PFSK-1 (cell line): ENCODE measurements around the gene PROKR2.

Experiments
- FOXP2 ChIP-seq: optimal IDR thresholded peaks from 2 replicates; pipeline ENCODE3; 2011; ENCODE audit warnings: borderline replicate concordance, control low read depth, inconsistent platforms; ENCODE audit not compliant: insufficient read depth; ENCODE audit errors: extremely low read length, extremely low read depth
- POLR2AphosphoS5 ChIP-seq: IDR thresholded peaks from 2 replicates; pipeline ENCODE4 v1.6.1; 2012; ENCODE audit warnings: low read depth, mild to moderate bottlenecking, control low read depth, low read length, moderate library complexity
- SIN3A ChIP-seq: IDR thresholded peaks from 2 replicates; pipeline ENCODE4 v1.6.1; 2012; ENCODE audit warnings: mild to moderate bottlenecking, low read length, moderate library complexity, borderline replicate concordance; ENCODE audit not compliant: insufficient read depth
- TAF1 ChIP-seq: IDR thresholded peaks from 2 replicates; pipeline ENCODE4 v1.6.1; 2012; ENCODE audit warnings: low read length, control low read depth, borderline replicate concordance; ENCODE audit not compliant: insufficient read depth
- TF ChIP-seq, protein P1 (sequence below), 2 experiments: IDR thresholded peaks; 2 replicates each; pipeline versions ENCODE4 v1.6.1 to v1.8.0; 2011 to 2012; ENCODE audit warnings: low read depth in 2 of 2, low read length in 2 of 2, control low read depth in 1 of 2, inconsistent platforms in 1 of 2, mild to moderate bottlenecking in 1 of 2, moderate library complexity in 1 of 2; ENCODE audit not compliant: insufficient read depth in 1 of 2

PROKR2 gene

DNA sequence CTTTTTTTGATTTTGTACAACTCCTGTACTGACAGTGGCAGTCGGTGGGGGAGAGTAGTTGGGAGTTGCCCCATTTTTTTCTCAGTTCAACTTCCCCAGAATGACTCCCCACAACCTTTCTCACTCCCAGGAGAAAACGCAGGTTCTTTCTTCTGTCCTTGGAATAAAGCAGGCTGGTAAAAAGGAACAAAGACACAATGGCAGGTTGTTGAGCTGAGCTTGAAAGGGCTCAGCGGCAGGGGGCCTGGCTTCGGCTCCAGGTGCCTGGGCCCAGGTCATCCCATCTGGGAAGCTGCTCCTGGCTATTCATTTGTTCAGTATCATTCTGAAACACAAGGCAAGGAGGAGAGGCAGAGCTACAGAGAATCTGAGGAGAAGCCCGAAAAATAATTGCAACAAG, 46.2 kb downstream of the PROKR2 start:
- TF ChIP-seq SIN3A (no peak), POLR2AphosphoS5 (no peak), FOXP2 (no peak), TAF1 (no peak)
- TF ChIP-seq, protein P1, sequence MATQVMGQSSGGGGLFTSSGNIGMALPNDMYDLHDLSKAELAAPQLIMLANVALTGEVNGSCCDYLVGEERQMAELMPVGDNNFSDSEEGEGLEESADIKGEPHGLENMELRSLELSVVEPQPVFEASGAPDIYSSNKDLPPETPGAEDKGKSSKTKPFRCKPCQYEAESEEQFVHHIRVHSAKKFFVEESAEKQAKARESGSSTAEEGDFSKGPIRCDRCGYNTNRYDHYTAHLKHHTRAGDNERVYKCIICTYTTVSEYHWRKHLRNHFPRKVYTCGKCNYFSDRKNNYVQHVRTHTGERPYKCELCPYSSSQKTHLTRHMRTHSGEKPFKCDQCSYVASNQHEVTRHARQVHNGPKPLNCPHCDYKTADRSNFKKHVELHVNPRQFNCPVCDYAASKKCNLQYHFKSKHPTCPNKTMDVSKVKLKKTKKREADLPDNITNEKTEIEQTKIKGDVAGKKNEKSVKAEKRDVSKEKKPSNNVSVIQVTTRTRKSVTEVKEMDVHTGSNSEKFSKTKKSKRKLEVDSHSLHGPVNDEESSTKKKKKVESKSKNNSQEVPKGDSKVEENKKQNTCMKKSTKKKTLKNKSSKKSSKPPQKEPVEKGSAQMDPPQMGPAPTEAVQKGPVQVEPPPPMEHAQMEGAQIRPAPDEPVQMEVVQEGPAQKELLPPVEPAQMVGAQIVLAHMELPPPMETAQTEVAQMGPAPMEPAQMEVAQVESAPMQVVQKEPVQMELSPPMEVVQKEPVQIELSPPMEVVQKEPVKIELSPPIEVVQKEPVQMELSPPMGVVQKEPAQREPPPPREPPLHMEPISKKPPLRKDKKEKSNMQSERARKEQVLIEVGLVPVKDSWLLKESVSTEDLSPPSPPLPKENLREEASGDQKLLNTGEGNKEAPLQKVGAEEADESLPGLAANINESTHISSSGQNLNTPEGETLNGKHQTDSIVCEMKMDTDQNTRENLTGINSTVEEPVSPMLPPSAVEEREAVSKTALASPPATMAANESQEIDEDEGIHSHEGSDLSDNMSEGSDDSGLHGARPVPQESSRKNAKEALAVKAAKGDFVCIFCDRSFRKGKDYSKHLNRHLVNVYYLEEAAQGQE (IDR thresholded peaks at IDR 0.05; ENCODE audit: insufficient read depth in 1 of 2, low read depth in 2 of 2, low read length in 2 of 2) = no peak

DNA sequence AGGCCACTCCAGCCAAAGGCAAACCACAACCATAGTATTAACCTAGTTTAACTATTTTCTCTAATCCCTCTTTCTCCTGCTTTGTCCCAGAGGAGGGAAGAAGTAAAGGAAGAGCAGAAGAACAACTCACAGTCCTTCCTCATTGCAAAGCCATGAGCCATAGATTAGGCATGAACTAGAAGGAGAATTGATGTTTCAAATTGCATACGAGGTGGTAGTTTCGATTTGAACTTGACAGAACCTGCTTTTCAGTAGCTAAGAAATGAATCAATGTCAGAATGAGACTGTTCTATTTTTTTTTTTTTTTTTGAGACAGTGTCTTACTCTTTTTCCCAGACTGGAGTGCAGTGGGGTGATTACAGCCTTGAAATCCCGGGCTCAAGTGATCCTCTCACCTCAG, 48.3 kb downstream of the PROKR2 start:
- no peak for TF ChIP-seq TAF1
- no peak for TF ChIP-seq POLR2AphosphoS5
- TF ChIP-seq, protein P1 (IDR thresholded peaks at IDR 0.05; ENCODE audit: insufficient read depth in 1 of 2, low read depth in 2 of 2, low read length in 2 of 2) = no peak
- no peak for TF ChIP-seq SIN3A
- no peak for TF ChIP-seq FOXP2

DNA sequence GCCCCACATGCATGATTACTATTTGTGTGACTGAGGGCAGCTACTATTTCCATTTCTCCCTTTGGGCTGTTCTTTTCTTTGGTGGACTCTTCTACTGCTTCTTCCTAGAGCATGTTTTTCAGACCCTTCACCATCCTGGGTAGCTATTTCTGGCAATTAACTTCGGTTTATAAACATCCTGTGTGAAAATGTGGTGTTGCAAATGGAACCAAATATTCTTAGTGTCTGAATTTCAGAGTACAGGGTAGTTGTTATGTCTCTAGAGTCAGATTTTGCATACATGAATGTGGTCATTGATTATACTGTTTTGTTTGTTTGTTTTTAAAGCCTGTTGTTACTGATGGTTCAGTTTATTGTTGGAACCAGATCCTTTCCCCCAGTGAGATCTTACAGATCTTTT, 49.7 kb downstream of the PROKR2 start:
- TF ChIP-seq, protein P1 (IDR thresholded peaks at IDR 0.05; ENCODE audit: insufficient read depth in 1 of 2, low read depth in 2 of 2, low read length in 2 of 2) = no peak
- TF ChIP-seq FOXP2 (no peak), TAF1 (no peak), POLR2AphosphoS5 (no peak), SIN3A (no peak)
